GM18505 (cell line): ENCODE data around the gene AASDHPPT.

Experiments
- ATAC-seq: cut with Tn5 transposase; IDR thresholded peaks from one replicate; pipeline ENCODE4 v1.9.1; 2021; ENCODE audit not compliant: unreplicated experiment
- POLR2A ChIP-seq: IDR thresholded peaks from 4 replicates; pipeline ENCODE4 v1.6.1; 2011; ENCODE audit warnings: borderline replicate concordance; ENCODE audit not compliant: insufficient read depth, insufficient read length; ENCODE audit errors: extremely low read depth

The AASDHPPT gene

GRCh38 chr11:106061954-106062949 is 15.2 kb upstream of the AASDHPPT start:
- TF ChIP-seq POLR2A: no peak
- no peak for ATAC-seq

- no peak for ATAC-seq
- TF ChIP-seq POLR2A: no peak
Observed at GRCh38 chr11:106063009-106063408, 14.5 kb upstream of the AASDHPPT start.

GRCh38 chr11:106070606-106071005 is 6.9 kb upstream of the AASDHPPT start:
- TF ChIP-seq POLR2A: no peak
- ATAC-seq: no peak

GRCh38 chr11:106072804-106073203 is 4.7 kb upstream of the AASDHPPT start:
- no peak for ATAC-seq

GRCh38 chr11:106076171-106076918 is 1.1 kb upstream of the AASDHPPT start:
- no peak for TF ChIP-seq POLR2A
- no peak for ATAC-seq

More at GRCh38 chr11:106072804-106073203, 4.7 kb upstream of the AASDHPPT start:
- TF ChIP-seq POLR2A: no peak

GRCh38 chr11:106076919-106077608 is 398 bp upstream of the AASDHPPT start, which contains the start of gene KBTBD3:
KBTBD3 (minus strand) TSS chr11:106077347; CDS start chr11:106059097, 18,250 bp downstream.
- TF ChIP-seq POLR2A: peak; percentile 68
- peak; percentile 94 for ATAC-seq

- no peak for TF ChIP-seq POLR2A
- ATAC-seq: no peak
Observed at GRCh38 chr11:106082096-106082495, 4.6 kb downstream of the AASDHPPT start.

- no peak for ATAC-seq
- TF ChIP-seq POLR2A: no peak
Observed at GRCh38 chr11:106086135-106086534, 8.7 kb downstream of the AASDHPPT start.

- TF ChIP-seq POLR2A: no peak
- no peak for ATAC-seq
Observed at GRCh38 chr11:106086850-106087249, 9.4 kb downstream of the AASDHPPT start.

- ATAC-seq: no peak
- TF ChIP-seq POLR2A: no peak
Observed at GRCh38 chr11:106087815-106088435, 10.5 kb downstream of the AASDHPPT start.

GRCh38 chr11:106088896-106089295 is 11.4 kb downstream of the AASDHPPT start:
- ATAC-seq: no peak
- no peak for TF ChIP-seq POLR2A

GRCh38 chr11:106091480-106092123 is 14.1 kb downstream of the AASDHPPT start:
- TF ChIP-seq POLR2A: no peak
- peak; percentile 96 for ATAC-seq
